Measurements from ENCODE around the gene FBXO28.

The FBXO28 gene

DNA sequence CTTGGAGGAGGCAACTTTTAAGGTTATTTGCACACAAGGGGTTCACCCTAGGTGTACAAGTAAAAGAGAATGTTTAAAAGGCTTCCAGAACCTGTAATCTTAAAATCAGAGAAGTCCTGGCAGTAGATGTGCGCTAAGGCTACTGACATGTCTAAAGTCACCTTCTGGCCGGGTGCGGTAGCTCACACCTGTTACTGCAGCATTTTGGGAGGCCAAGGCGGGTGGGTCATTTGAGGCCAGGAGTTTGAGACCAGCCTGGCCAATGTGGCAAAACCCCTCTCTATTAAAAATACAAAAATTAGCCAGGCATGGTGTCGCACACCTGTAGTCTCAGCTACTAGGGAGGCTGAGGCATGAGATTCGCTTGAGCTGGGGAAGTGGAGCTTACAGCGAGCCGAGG lies 48.9 kb downstream of the FBXO28 start:
- H3K9ac ChIP-seq (ENCODE audit: low read depth, low read length, poor library complexity, severe bottlenecking): no peak overlapping the region
- H3K27me3 ChIP-seq (ENCODE audit: insufficient read depth, low read length, poor library complexity, severe bottlenecking): no peaks in the 10 kb centered on the region
- H4K20me1 ChIP-seq (ENCODE audit: insufficient read depth, low read length, poor library complexity, severe bottlenecking): no peaks in the 10 kb centered on the region
- no peak overlapping the region for H3K4me3 ChIP-seq (ENCODE audit: low read length, poor library complexity, severe bottlenecking)
- no peak for TF ChIP-seq EZH2phosphoT487 (IDR thresholded peaks at IDR 0.05; ENCODE audit: borderline replicate concordance)
- TF ChIP-seq, protein P1, sequence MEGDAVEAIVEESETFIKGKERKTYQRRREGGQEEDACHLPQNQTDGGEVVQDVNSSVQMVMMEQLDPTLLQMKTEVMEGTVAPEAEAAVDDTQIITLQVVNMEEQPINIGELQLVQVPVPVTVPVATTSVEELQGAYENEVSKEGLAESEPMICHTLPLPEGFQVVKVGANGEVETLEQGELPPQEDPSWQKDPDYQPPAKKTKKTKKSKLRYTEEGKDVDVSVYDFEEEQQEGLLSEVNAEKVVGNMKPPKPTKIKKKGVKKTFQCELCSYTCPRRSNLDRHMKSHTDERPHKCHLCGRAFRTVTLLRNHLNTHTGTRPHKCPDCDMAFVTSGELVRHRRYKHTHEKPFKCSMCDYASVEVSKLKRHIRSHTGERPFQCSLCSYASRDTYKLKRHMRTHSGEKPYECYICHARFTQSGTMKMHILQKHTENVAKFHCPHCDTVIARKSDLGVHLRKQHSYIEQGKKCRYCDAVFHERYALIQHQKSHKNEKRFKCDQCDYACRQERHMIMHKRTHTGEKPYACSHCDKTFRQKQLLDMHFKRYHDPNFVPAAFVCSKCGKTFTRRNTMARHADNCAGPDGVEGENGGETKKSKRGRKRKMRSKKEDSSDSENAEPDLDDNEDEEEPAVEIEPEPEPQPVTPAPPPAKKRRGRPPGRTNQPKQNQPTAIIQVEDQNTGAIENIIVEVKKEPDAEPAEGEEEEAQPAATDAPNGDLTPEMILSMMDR (conservative IDR thresholded peaks at IDR 0.05; ENCODE audit: low read length): no peak
- H3K79me2 ChIP-seq (ENCODE audit: insufficient read depth, low read length): no peaks in the 10 kb centered on the region
- H3K9me2 ChIP-seq (replicated peaks; ENCODE audit: low read depth, low read length): no peaks in the 10 kb centered on the region
- H2AFZ ChIP-seq (ENCODE audit: low read length): no peak overlapping the region
- H3K4me1 ChIP-seq (ENCODE audit: insufficient read depth, low read length, poor library complexity, severe bottlenecking): no peaks in the 10 kb centered on the region
- H3F3A ChIP-seq (ENCODE audit: low read depth): no peaks in the 10 kb centered on the region
- H3K4me2 ChIP-seq (ENCODE audit: low read depth, low read length, poor library complexity, severe bottlenecking): no peak overlapping the region
- peaks cover 23% of the 10 kb centered on the region for H3K36me3 ChIP-seq (ENCODE audit: insufficient read depth, low read length)
- H3K9me3 ChIP-seq (ENCODE audit: insufficient read depth, low read depth, low read length): no peaks in the 10 kb centered on the region

DNA sequence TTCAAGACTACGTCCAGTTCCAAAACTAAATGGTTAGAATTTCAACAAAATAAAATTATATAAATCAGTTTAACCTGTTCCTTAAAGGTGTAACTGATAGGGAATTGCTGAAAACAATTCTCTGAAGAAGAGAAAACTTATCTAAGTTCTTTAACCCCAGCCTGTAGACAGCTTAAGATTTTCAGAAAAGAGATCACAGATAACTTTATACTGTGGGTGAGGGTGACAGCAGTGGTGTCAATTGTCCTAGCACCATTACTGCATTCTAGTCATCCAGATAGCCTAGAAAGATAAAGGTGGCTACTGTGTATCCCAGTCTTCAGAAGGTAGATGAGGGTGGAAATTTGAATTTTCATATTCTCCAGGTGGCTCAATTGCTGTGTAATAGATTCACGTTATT lies 49.4 kb downstream of the FBXO28 start:
- Histone ChIP-seq H3K4me3 (ENCODE audit: low read length, poor library complexity, severe bottlenecking) (no peak overlapping the region), H2AFZ (ENCODE audit: low read length) (no peak overlapping the region), H3K27me3 (ENCODE audit: insufficient read depth, low read length, poor library complexity, severe bottlenecking) (no peaks in the 10 kb centered on the region), H3K9ac (ENCODE audit: low read depth, low read length, poor library complexity, severe bottlenecking) (no peak overlapping the region), H3K79me2 (ENCODE audit: insufficient read depth, low read length) (no peaks in the 10 kb centered on the region), H3K9me2 (replicated peaks; ENCODE audit: low read depth, low read length) (no peaks in the 10 kb centered on the region), H3K4me1 (ENCODE audit: insufficient read depth, low read length, poor library complexity, severe bottlenecking) (no peaks in the 10 kb centered on the region), H3K4me2 (ENCODE audit: low read depth, low read length, poor library complexity, severe bottlenecking) (no peak overlapping the region), H3K9me3 (ENCODE audit: insufficient read depth, low read depth, low read length) (no peaks in the 10 kb centered on the region), H4K20me1 (ENCODE audit: insufficient read depth, low read length, poor library complexity, severe bottlenecking) (no peaks in the 10 kb centered on the region), H3F3A (ENCODE audit: low read depth) (no peaks in the 10 kb centered on the region), H3K36me3 (ENCODE audit: insufficient read depth, low read length) (peaks cover 18% of the 10 kb centered on the region)
- TF ChIP-seq EZH2phosphoT487 (IDR thresholded peaks at IDR 0.05; ENCODE audit: borderline replicate concordance): no peak
- TF ChIP-seq, protein P1 (conservative IDR thresholded peaks at IDR 0.05; ENCODE audit: low read length): no peak

DNA sequence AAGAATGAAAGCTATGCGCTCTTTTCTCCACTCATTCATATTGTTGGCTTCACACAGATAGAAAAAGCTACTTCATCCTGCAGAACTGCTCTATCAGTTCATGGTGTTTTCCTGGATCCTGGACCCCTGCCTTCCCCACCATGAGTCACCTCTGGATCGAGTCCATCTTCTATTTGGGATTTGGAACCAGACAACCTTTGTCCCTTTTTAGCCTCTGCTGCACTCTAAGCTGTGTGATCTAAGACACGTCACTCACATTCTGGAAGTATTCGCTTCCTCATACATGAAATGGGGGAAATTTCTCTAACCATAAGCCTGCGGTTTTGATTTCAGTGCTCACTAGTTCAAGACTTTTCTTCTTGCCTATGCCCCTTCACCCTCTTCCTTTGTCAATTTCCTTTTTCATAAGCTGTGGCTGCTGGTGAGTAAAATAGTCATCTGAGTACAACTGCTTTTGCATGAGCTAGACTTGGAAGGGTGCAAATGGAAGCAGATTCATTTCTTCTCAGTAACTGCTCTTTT lies 55.0 kb downstream of the FBXO28 start:
- H2AFZ ChIP-seq (ENCODE audit: low read length): peak overlapping the region; percentile 90
- H3K36me3 ChIP-seq (ENCODE audit: insufficient read depth, low read length): no peaks in the 10 kb centered on the region
- no peaks in the 10 kb centered on the region for H3K9me3 ChIP-seq (ENCODE audit: insufficient read depth, low read depth, low read length)
- H3K9me2 ChIP-seq (replicated peaks; ENCODE audit: low read depth, low read length): no peaks in the 10 kb centered on the region
- H3K4me3 ChIP-seq (ENCODE audit: low read length, poor library complexity, severe bottlenecking): peak overlapping the region; percentile 58
- H3K9ac ChIP-seq (ENCODE audit: low read depth, low read length, poor library complexity, severe bottlenecking): peak overlapping the region; percentile 23
- H3K79me2 ChIP-seq (ENCODE audit: insufficient read depth, low read length): no peaks in the 10 kb centered on the region
- TF ChIP-seq, protein P1 (conservative IDR thresholded peaks at IDR 0.05; ENCODE audit: low read length): no peak
- TF ChIP-seq EZH2phosphoT487 (IDR thresholded peaks at IDR 0.05; ENCODE audit: borderline replicate concordance): no peak
- peaks cover 19% of the 10 kb centered on the region for H3K4me1 ChIP-seq (ENCODE audit: insufficient read depth, low read length, poor library complexity, severe bottlenecking)
- 0 out of 2 replicates have a peak, but pooled peaks cover 2% of the 10 kb centered on the region for H3F3A ChIP-seq (ENCODE audit: low read depth)
- no peaks in the 10 kb centered on the region for H4K20me1 ChIP-seq (ENCODE audit: insufficient read depth, low read length, poor library complexity, severe bottlenecking)
- peak overlapping the region; percentile 67 for H3K4me2 ChIP-seq (ENCODE audit: low read depth, low read length, poor library complexity, severe bottlenecking)
- no peaks in the 10 kb centered on the region for H3K27me3 ChIP-seq (ENCODE audit: insufficient read depth, low read length, poor library complexity, severe bottlenecking)
